ENCODE data around the gene DOLPP1.

Gene DOLPP1

DNA sequence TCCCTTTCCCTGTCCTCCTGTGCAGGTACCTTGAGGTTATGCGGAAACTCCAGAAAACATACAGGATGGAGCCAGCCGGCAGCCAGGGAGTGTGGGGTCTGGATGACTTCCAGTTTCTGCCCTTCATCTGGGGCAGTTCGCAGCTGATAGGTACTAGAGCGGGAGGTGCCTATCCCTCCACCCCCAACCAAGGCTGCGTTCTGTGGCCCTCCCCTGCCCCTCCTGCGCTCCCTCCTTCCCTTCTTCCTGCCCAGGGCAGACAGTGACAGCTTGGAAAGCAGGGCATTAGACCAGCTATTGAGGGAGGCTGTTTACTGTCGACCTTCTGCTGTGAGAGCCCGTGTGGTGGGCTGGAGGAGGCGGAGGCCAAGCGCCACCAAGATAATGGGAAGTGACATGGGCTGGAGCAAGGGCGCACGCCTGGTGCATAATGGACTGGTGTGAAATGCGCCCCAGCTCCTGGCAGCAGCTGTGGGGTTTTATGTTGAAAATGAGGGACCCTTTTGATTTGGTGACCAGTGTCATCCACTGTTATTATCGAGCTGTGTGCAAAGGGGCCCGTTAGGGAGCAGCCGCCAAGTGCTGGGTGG is 55.6 kb downstream of the DOLPP1 start:
- no peak overlapping the region for H3K27ac ChIP-seq (ENCODE audit: low read depth, low read length)
- no peaks in the 10 kb centered on the region for H3K9me3 ChIP-seq (ENCODE audit: insufficient read depth, low read length)
- no peak overlapping the region for H3K4me3 ChIP-seq (ENCODE audit: insufficient read depth, low read length, poor library complexity, severe bottlenecking)
- no peaks in the 10 kb centered on the region for H3K79me2 ChIP-seq (ENCODE audit: insufficient read depth, low read length)
- no peak overlapping the region for H3K9ac ChIP-seq (ENCODE audit: low read length)
- H3K36me3 ChIP-seq (ENCODE audit: low read length), result no peaks in the 10 kb centered on the region
- H2AFZ ChIP-seq (ENCODE audit: low read depth, low read length, severe bottlenecking), result no peak overlapping the region
- H3K27me3 ChIP-seq (ENCODE audit: low read length), result no peaks in the 10 kb centered on the region
- H3F3A ChIP-seq (ENCODE audit: insufficient read depth), result peaks cover 3% of the 10 kb centered on the region; the same call in 1 of the 2 replicates
- H3K4me2 ChIP-seq (ENCODE audit: low read depth, low read length, poor library complexity, severe bottlenecking), result no peak overlapping the region
- TF ChIP-seq, protein P1, sequence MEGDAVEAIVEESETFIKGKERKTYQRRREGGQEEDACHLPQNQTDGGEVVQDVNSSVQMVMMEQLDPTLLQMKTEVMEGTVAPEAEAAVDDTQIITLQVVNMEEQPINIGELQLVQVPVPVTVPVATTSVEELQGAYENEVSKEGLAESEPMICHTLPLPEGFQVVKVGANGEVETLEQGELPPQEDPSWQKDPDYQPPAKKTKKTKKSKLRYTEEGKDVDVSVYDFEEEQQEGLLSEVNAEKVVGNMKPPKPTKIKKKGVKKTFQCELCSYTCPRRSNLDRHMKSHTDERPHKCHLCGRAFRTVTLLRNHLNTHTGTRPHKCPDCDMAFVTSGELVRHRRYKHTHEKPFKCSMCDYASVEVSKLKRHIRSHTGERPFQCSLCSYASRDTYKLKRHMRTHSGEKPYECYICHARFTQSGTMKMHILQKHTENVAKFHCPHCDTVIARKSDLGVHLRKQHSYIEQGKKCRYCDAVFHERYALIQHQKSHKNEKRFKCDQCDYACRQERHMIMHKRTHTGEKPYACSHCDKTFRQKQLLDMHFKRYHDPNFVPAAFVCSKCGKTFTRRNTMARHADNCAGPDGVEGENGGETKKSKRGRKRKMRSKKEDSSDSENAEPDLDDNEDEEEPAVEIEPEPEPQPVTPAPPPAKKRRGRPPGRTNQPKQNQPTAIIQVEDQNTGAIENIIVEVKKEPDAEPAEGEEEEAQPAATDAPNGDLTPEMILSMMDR (IDR thresholded peaks at IDR 0.05; ENCODE audit: insufficient read depth, low read length, poor library complexity, severe bottlenecking), result no peak
- no peak for TF ChIP-seq EZH2phosphoT487 (conservative IDR thresholded peaks at IDR 0.05; ENCODE audit: low read length)
- H3K9me2 ChIP-seq (replicated peaks; ENCODE audit: insufficient read depth, low read length), result no peaks in the 10 kb centered on the region
- H4K20me1 ChIP-seq (ENCODE audit: low read depth, low read length), result no peaks in the 10 kb centered on the region

DNA sequence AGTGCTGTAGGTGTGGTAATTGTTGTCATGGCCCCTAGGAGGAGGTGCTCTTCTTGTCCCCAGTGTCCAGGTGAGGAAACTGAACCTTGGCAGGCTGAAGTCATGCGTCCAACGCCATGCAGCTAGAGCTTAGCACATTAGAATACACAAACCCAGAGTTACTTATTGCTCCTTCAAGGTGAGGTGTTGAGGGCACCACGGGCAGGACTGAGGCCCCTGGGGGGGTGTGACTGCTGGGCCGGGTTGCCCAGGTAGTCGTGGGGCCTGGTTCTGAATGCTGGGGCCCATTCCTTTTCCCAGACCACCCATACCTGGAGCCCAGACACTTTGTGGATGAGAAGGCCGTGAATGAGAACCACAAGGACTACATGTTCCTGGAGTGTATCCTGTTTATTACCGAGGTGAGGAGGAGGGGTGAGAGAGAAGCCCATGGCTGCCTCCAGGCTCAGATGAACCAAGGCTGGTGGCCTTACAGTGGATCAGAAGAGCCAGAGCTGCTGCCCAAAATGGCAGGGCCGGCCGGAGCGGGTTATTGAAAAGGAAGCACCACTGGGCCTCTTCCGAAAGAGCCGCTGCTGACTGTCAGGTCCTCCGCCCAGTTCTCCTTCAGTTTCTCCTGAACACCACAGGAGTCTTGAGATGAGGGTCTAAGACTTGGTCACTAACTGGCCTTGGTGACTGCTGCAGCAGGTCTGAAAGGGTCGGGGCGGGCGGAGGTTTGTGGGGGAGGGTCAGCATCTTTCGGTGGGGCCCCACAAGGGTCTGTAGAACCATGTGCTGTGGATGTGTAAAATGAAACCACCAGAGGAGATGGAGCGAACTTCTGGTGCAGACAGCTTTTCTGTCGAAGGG is 56.6 kb downstream of the DOLPP1 start:
- Histone ChIP-seq H3K4me2 (ENCODE audit: low read depth, low read length, poor library complexity, severe bottlenecking) (no peak overlapping the region), H2AFZ (ENCODE audit: low read depth, low read length, severe bottlenecking) (no peak overlapping the region), H3K27me3 (ENCODE audit: low read length) (no peaks in the 10 kb centered on the region), H3K9me2 (replicated peaks; ENCODE audit: insufficient read depth, low read length) (no peaks in the 10 kb centered on the region), H3K27ac (ENCODE audit: low read depth, low read length) (no peak overlapping the region), H3K4me3 (ENCODE audit: insufficient read depth, low read length, poor library complexity, severe bottlenecking) (no peak overlapping the region), H3K9ac (ENCODE audit: low read length) (no peak overlapping the region), H3K79me2 (ENCODE audit: insufficient read depth, low read length) (no peaks in the 10 kb centered on the region), H3F3A (ENCODE audit: insufficient read depth) (peaks cover 3% of the 10 kb centered on the region; the same call in 1 of the 2 replicates), H4K20me1 (ENCODE audit: low read depth, low read length) (no peaks in the 10 kb centered on the region), H3K9me3 (ENCODE audit: insufficient read depth, low read length) (no peaks in the 10 kb centered on the region), H3K36me3 (ENCODE audit: low read length) (no peaks in the 10 kb centered on the region)
- TF ChIP-seq, protein P1 (IDR thresholded peaks at IDR 0.05; ENCODE audit: insufficient read depth, low read length, poor library complexity, severe bottlenecking), result no peak
- TF ChIP-seq EZH2phosphoT487 (conservative IDR thresholded peaks at IDR 0.05; ENCODE audit: low read length), result no peak

DNA sequence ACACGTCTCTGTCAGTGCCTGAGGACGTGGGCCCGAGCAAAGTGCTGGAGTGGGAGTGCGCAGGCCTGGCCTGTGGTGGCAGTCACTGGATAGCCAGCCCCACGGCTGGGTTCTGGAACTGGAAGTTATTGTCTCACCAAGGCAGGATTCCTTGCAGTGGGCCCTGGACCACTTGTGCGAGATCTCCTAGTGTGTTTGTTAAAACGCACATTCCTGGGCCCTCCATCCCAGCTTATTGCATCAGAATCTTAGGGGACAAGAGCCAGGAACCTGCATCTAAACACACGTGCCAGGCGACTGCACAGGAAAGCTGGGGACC is 57.2 kb downstream of the DOLPP1 start:
- H3K4me3 ChIP-seq (ENCODE audit: insufficient read depth, low read length, poor library complexity, severe bottlenecking), result no peak overlapping the region
- H3K4me2 ChIP-seq (ENCODE audit: low read depth, low read length, poor library complexity, severe bottlenecking), result no peak overlapping the region
- H2AFZ ChIP-seq (ENCODE audit: low read depth, low read length, severe bottlenecking), result no peak overlapping the region
- H3K9me3 ChIP-seq (ENCODE audit: insufficient read depth, low read length), result no peaks in the 10 kb centered on the region
- no peak overlapping the region for H3K27ac ChIP-seq (ENCODE audit: low read depth, low read length)
- H3K27me3 ChIP-seq (ENCODE audit: low read length), result no peaks in the 10 kb centered on the region
- H3K36me3 ChIP-seq (ENCODE audit: low read length), result no peaks in the 10 kb centered on the region
- no peaks in the 10 kb centered on the region for H3K79me2 ChIP-seq (ENCODE audit: insufficient read depth, low read length)
- no peaks in the 10 kb centered on the region for H3K9me2 ChIP-seq (replicated peaks; ENCODE audit: insufficient read depth, low read length)
- H3F3A ChIP-seq (ENCODE audit: insufficient read depth), result peaks cover 3% of the 10 kb centered on the region; the same call in 1 of the 2 replicates
- no peak overlapping the region for H3K9ac ChIP-seq (ENCODE audit: low read length)
- H4K20me1 ChIP-seq (ENCODE audit: low read depth, low read length), result no peaks in the 10 kb centered on the region
- TF ChIP-seq EZH2phosphoT487 (conservative IDR thresholded peaks at IDR 0.05; ENCODE audit: low read length), result no peak
- TF ChIP-seq, protein P1 (IDR thresholded peaks at IDR 0.05; ENCODE audit: insufficient read depth, low read length, poor library complexity, severe bottlenecking), result no peak

All from SU-DHL-6 (cell line).